NB4 (cell line): ENCODE results near the gene IRF3.
A peak's percentile ranks its signal among the peaks of the same experiment; 100 is the strongest.

Source experiments
- DNase-seq: peaks from one replicate; pipeline ENCODE4 v3.0.0; 2010; ENCODE audit warnings: low read depth
- H3K4me3 ChIP-seq: one replicate; pipeline ENCODE4 v1.5.1; 2011; ENCODE audit warnings: mild to moderate bottlenecking, low read depth, low read length, moderate library complexity
- MYC ChIP-seq: IDR thresholded peaks from 2 replicates; pipeline ENCODE4 v1.6.1; 2011; ENCODE audit warnings: low read depth, low read length
- POLR2A ChIP-seq: IDR thresholded peaks from 2 replicates; pipeline ENCODE4 v1.6.1; 2011; ENCODE audit warnings: mild to moderate bottlenecking; ENCODE audit not compliant: insufficient read length; ENCODE audit errors: extremely low read depth
- TF ChIP-seq, protein P1 (sequence below): IDR thresholded peaks from one replicate; pipeline ENCODE4 v1.5.1; 2012; ENCODE audit warnings: low read depth, low read length
- TF ChIP-seq, protein P2 (sequence below): IDR thresholded peaks from 2 replicates; pipeline ENCODE4 v1.6.1; 2011; ENCODE audit warnings: low read depth, low read length

The IRF3 gene

DNA sequence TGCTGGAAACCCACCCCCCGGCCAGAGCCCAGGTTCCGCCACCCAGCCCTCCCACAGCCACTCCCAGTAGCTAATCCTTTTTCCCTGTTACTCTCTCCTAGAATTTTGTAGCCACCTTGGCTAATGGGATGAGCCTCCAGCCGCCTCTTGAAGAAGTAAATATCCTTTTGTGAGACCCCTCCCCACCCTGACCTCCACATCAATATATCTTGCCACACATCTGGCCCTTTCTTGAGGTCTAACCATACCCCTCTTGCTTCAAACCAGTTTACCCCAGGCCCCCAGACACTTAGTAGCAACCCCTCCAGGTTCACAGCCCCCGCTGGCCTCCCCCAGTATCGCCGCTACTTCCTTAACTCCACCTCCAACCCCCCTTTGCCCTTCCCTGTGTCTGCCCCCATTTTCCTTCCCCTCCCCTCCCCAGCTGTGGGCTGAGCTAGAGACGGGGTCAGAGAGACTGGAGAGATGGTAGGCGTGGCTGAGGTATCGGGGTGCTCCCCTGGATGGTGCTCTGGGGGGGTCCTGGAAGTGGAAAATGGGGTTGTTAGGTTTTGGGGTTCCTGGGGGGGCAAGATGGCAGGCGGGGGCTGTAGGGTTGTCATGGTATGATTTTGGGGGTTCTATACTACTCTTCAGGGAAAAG is 14.2 kb upstream of the IRF3 start:
- no peak overlapping the region for H3K4me3 ChIP-seq
- DNase-seq: no peak
- TF ChIP-seq, protein P1, sequence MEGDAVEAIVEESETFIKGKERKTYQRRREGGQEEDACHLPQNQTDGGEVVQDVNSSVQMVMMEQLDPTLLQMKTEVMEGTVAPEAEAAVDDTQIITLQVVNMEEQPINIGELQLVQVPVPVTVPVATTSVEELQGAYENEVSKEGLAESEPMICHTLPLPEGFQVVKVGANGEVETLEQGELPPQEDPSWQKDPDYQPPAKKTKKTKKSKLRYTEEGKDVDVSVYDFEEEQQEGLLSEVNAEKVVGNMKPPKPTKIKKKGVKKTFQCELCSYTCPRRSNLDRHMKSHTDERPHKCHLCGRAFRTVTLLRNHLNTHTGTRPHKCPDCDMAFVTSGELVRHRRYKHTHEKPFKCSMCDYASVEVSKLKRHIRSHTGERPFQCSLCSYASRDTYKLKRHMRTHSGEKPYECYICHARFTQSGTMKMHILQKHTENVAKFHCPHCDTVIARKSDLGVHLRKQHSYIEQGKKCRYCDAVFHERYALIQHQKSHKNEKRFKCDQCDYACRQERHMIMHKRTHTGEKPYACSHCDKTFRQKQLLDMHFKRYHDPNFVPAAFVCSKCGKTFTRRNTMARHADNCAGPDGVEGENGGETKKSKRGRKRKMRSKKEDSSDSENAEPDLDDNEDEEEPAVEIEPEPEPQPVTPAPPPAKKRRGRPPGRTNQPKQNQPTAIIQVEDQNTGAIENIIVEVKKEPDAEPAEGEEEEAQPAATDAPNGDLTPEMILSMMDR: no peak
- no peak for TF ChIP-seq MYC
- TF ChIP-seq, protein P2, sequence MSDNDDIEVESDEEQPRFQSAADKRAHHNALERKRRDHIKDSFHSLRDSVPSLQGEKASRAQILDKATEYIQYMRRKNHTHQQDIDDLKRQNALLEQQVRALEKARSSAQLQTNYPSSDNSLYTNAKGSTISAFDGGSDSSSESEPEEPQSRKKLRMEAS: no peak
- no peak for TF ChIP-seq POLR2A

DNA sequence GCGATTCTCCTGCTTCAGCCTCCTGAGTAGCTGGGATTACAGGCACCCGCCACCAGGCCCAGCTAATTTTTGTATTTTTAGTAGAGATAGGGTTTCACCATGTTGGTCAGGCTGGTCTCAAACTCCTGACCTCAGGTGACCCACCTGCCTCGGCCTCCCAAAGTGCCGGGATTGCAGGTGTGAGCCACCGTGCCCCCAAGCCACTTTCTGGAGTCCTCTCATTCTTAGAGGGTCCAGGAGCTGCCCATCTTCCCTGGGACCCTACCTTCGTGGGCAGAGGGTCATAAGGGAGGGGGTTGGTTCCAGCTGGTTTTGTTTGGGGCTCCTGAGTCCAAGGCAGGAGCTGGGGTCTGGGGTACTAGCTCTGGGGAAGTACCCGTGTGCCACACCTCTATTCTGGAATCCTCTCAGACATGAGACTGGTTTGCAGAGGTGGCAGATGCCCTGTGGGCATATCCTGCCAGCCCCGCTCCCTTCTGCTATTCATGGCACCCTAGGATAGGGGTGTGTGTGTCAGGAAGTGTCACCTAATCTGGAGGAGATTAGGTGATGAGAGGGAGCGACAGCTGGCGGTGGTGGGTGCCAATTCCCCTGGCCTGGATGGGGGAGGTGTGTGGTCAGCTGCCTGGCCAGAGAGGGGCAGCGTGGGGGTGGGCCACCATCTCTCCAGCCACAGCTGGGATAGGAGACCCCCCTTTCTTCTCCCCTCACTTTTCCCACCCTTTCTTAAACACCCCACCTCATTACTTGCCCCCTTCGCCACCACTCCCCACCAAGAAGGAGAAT is 13.5 kb upstream of the IRF3 start:
- H3K4me3 ChIP-seq: peak overlapping the region; percentile 11
- TF ChIP-seq, protein P1: no peak
- TF ChIP-seq, protein P2: no peak
- DNase-seq: no peak

DNA sequence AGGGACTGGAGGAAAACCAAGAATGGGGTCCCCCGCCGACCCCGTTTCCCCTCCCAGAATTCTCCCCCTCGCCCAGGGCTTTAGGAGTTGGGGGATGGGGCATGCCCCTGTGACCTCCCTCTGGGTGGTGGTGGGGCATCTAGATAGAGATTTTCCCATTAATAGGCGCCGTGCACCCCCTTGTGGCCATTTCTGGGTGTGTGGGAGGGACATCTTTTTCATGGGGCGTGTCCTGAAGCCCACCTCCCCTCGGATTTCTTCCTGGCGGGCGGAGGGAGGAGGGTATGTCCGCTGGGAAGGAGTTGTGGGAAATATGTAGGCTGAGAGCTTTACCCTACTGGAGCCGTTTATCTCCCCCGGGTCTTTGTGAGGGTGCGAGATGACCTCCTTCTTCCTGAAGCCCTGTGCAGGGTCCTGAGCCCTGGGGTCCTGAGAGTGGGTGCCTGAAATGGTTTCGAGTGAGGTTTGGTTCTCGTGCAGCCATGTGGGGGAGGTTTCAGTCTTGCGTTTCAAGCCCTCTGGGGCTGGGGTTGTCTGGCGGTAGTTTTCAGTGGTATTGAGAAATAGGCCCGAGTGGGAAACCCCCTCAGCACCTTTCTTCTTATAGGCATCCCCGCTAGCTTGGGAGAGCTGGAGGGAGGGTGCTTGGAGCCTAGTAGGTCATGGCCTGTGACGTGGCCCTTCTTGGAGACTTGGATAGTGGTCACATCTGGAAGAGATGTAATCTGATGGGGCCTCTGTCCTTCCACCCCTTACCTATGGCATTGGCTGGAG is 12.4 kb upstream of the IRF3 start:
- peak overlapping the region; percentile 92 for H3K4me3 ChIP-seq
- TF ChIP-seq, protein P1: peak; percentile 55
- TF ChIP-seq MYC: peak; percentile 15; the same call in 1 of the 2 replicates
- peak; percentile 10 for TF ChIP-seq POLR2A
- TF ChIP-seq, protein P2: peak; percentile 45; the same call in 1 of the 2 replicates
- DNase-seq: peak; percentile 84

DNA sequence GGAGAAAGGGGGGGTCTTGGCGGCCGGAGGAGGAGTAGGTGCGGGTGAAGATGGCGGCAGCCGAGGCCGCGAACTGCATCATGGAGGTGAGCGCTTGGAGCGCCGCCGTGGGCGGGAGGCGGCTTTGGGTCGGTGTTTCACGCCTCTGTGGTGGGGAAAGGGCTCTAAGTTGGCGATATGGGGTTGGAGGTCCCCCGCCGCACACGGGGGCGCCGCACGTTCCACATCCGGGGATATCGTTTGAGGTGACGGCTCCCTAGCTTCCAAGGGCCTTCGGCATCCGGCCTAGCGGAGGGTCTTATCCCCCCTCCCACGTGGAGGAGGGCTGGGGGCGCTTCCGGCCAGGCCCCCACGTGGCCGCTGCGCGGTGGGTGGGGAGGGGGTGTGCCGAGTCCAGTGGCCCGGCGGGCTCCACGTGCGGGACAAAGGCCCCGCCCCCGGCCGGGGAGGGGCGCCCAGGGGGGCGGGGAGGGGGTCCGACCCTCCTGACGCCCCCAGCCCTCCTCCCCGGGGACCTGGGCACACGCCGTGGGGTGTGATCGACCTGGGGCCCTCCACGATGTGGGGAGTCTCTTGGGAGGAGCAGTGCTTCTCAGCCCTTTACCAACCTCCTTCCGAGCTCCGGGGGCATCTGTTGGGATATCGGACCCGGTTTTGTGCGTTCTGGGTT is 11.7 kb upstream of the IRF3 start, which contains the start of gene PRMT1:
Gene PRMT1, plus strand, starts transcription at position 41 of the 670 bp plus-strand sequence. Its CDS starts 10 bp downstream, at position 51.
- DNase-seq: peak; percentile 73
- TF ChIP-seq, protein P2: peak; percentile 90
- TF ChIP-seq, protein P1: no peak
- TF ChIP-seq POLR2A (peak; percentile 78), MYC (peak; percentile 78; the same call in 1 of the 2 replicates)
- H3K4me3 ChIP-seq: peak within 1 kb of the TSS; percentile 92

DNA sequence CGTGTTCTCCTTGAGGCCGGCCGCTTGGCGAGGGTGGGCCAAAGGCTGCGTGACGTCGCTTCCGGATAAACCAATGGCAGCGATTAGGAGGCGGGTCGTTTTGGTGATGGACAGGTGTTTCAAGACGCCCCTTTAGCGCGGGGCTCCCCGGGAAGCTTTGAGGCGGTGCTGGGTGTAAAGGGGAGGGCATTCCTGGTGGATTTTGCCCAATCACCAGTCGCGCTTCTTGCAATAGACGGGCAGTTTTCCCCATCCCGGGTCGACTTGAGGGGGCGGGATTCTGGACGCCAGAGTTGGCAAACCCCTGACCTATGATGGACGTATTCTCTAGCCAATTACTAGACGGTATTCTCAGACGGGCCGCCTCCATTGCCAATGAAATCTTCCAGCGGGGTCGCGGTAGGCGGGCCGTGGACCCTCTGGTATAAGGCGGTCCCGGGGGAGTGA is 11.2 kb upstream of the IRF3 start:
- no peak for TF ChIP-seq POLR2A
- TF ChIP-seq MYC: no peak
- TF ChIP-seq, protein P1: no peak
- TF ChIP-seq, protein P2: no peak
- DNase-seq: peak; percentile 100
- peak overlapping the region; percentile 92 for H3K4me3 ChIP-seq
